NCI-H2196 treated with DMSO at 0.1 percent for 48 hours (cell line): ENCODE data around the gene AREL1.

ENCODE experiments used
- DNase-seq: peaks from one replicate; lab custom pipeline; 2025; ENCODE audit not compliant: unreplicated experiment; lab: John Stamatoyannopoulos, UW

AREL1 gene

DNA sequence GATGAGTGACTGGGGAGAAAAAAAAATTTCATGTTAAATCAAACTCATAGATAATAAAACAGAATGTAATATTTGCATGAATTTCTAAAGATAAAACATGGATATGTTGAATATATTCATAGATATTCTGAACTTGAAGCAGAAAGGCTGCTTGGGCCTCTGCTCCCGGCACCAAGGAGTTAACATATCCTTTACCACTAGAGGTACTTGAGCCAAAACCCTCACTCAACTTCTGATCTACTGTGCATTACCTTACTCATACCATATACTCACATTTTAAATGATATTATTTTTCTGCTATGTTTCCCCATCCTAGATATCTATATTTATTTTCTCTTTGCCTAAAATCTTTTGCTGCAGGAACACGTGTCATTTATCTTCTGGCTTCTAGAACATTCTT is 14.9 kb downstream of the AREL1 start:
- no peak for DNase-seq

DNA sequence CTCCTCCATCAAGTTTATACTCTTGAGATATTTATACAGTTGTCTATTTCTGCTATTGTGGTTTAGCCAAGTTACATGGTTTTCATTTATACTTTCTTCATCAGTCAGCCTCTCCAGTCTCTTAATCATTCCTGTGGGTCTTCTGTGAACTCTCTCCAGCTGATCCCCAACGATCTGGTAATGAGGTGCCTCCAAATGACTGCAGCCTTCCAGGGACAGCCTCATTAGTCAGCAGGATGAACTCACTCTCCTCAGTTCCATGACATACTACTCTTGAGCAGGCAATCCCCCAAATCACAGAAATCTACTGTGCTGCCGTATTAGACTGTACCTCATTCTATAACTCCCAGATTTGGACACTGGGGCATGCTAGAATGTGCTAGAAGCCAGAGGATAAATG is 15.3 kb downstream of the AREL1 start:
- DNase-seq: no peak

DNA sequence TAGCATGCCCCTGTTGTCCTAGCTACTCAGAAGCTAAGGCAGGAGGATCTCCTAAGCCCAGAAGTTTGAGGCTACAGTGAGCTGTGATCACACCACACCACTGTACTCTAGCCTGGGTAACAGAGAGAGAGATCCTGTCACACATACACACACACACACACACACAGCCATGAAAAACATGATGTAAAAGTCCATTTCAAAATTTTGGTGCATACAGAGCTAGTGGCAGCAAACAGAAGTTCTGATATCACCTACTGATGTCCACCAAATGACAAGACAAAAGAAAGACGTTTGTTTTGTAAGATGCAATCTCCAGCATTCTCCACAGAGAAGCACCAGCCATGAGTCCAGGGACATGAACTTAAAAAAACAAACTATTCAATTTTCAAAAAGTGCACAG is 15.9 kb downstream of the AREL1 start:
- no peak for DNase-seq

DNA sequence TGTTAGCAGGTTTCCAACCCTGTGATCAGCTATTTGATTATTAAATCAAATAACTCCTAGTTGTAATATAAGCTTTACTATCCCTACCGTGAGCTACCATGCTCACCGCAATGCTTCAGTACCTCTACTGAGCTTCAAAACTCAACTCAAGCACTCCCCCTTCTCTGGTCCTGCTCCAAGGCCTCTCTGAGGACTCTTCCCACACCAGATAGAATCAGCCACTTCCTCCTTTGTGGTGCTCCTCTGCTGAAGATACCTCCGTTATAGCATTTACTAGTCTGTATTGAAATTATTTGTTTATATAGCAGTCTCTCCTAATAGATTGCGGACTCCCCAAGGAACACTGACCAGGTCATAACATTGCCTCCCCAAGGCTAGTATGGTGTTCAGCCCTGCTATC is 17.5 kb downstream of the AREL1 start:
- DNase-seq: no peak

DNA sequence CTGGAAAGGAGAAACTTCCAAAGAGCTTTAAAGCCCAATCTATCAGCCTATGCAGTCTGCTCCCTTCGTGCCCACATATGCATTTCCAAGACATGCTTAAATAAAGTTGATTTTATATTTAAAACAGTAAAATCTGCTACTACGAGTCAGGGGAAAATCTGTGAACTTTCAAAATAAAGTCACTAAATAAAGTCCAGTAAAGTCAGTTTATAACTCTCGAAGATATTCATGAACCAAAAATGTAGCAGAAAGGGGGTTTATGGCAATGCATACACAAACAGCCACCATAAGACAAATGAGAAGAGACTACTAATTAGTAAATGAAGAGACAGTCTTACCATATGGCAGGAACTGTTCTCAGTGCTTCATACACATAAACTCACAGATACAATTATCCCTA is 19.7 kb downstream of the AREL1 start:
- DNase-seq: no peak

DNA sequence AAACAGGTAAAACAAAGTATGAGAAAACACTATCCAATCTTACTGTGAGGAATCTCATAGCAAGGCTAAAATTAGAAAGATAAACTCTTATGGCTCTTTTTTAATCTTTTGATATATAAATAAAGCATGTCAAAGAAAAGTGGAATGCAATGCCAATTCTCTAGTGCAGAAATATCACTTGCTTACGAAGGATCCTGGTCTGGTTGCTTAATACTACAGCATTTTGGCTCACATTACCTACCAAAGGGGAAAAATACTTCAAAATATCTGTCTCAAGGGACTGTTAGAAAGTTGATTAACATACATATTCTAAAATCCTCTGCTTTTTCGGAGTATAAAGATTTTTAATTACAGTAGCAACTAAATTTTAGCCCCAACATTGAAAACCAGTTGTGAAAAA is 21.4 kb downstream of the AREL1 start:
- no peak for DNase-seq

DNA sequence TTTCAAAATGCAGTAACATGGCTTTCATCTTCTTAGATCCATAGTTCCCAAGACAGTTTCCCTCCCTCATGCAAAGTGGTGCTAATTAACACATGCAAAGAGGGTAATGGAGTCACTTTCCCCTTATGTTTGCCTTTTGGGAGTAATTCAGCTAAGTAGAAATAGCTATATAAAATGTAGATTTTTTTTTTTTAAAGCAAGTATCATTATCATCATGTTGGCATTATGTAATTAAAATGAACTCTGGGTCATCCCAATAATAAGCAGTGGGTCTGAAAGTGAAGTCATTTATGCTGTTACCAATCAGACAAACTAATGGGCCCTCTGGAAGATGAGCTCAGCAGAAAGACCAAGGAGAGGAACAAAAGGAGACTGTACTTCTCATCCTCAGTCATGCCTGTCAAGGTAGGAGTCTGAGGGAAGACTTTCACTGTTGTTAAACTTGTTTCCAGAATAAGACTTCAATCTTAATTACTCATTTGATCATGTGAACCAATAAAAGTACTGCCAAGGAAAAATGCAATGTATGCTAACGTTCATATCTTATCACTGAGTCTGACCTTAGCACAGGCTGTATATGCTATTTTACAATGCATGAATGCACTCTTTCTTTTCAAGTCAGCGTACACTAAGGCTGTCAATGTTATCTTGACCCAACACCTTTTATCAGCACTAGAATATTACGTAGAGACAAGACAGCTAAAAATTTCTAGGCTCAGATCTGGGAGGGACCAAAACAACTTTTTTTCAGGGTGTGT is 26.8 kb downstream of the AREL1 start:
- no peak for DNase-seq

DNA sequence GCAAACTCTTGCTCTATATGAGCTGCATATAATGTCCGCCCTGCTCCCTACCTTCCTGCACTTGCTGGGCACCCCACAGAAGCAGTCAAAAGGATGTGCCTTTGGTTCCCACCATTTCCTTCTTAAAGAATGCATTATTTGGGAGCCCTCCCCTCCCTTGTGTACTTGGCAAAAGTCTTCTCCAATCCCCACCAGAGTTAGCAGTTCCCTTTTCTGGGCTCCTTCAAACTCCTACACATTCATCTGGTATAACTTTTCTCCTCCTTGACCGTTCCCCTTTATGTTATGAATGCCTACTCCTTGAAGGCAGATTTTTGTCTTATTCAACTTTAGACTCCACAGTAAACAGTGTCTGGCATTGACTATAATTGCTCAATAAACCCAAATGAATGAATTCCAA is 27.8 kb downstream of the AREL1 start:
- no peak for DNase-seq

DNA sequence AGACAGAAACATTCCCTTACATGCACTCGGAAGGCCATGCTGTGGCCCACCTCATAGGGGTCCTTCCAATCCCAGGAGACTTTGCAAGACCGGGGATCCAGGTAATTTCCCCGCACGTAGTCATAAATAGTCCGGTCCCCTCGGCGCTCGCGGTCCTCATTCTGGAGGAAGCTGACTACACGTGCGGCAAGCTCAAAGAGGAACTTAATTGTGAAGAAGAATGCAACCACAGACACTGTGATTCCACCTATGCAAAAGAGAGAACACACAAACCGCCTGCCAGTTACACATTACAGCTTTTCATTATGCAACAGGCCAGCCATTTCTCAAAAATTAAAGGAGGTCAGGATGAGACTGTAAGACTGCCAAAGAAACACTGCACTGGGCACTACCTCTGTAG is 28.4 kb downstream of the AREL1 start:
- DNase-seq: no peak

DNA sequence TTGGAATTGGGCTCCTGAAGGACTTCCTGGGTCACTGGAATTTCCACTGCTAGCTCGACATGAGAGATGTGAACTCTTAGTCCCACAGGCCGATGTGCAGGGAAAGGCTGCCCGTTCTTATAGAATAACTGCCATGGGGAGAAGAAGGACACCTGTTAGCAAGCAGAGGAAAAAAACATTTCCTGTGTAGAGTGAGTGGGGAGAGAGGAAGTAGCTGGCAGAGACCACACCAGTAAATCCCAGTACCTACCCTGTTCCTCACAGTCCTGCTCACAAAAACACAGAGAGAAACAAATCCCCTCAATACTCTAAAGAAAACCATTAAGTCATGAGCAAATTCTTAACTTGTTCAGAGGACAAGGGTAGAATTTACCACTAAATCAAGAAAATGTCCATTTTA is 29.5 kb downstream of the AREL1 start:
- DNase-seq: no peak

DNA sequence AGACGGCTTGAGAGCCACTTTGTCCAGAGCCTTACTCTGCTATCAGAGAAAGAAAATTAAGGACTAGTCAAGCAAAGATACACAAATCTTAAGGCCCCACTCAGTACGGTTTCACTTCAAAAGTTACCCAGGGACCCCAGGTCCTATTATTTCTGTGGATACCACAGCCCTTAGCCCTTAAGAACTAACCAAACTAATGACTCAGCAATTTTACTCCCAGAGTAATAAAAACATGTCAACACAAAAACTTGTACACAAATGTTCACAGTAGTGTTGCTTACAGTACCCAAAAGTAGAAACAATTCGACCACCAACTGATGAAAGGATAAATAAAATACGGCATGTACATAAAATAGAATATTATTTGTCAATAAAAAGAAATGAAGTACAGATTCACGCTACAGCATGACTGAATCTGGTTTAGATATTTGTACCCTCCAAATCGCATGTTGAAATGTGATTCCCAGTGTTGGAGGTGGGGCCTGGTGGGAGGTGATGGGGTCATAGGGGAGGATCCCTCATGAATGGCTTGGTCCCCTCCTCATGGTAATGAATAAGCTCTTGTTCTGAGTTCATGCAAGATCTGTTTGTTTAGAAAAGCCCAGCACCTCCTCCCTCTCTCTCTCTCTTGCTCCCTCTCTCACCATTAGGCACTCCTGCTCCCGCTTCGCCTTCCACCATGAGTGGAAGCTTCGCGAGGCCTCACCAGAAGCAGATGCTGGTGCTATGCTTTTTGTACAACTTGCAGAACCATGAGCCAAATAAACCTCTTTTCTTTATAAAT is 30.5 kb downstream of the AREL1 start:
- DNase-seq: no peak

DNA sequence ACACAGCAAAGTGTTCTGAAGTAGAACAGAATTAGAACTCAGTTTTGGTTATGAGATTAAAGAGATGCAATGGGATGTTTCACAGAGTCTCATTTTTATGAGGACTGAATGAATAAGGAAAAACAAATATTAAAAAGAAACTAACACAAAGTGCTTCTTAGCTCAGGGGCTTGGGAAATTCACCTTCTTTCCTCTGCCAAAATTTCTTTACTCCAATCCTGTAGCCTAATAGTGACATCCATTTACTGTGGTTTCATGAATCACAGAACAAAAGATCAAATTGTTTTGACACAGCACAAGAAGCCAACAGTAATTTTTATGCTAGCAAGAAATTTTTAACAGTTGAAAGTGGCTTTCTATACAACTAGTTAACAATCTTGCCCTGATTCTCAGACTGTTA is 37.7 kb downstream of the AREL1 start:
- DNase-seq: no peak

DNA sequence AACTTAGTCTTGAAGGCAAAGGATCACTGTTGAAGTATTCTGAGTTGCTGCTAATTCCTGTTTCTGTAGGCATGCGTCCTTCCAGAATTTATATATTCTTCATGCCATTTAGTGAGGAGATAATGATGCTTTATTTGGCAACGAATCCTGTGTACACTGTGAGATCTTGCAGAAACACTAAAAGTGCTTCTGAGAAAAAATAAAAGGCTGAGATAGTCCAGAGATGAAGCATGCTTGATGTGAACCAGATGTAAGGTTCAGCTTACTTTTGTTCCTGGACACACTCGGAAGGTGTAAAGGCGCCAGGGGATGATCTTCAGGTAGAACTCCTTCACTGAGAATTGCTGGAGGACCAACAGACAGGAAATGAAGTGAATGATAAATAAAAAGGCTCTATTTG is 39.1 kb downstream of the AREL1 start:
- no peak for DNase-seq

DNA sequence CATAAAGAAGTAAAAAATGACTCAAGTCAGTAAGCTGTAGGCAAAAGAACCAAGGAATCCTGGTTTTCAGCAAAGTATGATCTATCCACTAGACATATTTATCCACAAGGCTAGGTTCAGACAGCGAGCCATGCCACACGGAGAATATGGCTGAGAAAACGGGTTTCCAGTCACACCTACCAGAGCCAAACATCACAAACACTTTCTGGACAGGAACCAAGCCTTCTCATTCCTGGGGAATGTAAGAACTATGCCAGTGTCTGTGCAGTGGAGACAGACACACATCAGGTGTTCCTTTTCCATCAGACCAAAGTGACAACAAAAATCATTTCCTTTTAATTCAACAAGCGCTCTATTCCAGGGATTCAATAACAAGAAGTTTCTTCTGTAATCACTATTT is 41.1 kb downstream of the AREL1 start:
- DNase-seq: no peak

DNA sequence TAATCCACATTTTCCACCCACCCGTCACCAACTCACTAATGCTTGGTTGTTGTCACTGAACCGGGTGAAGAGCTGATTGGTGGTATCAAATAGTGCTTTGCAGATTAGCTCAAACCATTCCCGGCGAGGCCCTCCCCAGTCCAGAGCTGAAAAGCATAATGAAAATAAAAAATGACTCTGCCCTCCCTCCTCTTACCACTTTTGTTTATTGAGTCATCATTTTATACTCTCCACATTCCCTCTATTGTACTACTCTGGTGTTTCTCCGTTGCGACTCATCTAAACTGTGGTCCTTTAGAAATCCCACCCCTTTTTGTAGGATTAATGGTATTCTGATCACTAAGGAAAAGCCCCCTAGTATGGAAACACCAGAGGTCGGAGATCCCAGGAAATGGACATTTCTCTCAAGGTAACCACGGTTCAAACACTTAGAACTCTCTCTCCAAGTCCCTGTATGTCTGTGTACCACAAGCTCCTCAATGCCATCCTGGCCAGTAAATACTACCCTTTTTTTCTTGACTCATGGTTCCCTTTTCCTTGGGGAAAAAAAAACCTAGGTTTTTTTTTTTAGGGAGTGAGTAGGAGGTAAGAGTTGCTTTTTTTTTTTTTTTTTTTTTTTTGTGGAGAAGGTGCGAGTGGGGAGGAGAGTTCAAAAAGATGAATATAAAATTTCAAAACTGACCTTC is 42.0 kb downstream of the AREL1 start:
- DNase-seq: no peak

DNA sequence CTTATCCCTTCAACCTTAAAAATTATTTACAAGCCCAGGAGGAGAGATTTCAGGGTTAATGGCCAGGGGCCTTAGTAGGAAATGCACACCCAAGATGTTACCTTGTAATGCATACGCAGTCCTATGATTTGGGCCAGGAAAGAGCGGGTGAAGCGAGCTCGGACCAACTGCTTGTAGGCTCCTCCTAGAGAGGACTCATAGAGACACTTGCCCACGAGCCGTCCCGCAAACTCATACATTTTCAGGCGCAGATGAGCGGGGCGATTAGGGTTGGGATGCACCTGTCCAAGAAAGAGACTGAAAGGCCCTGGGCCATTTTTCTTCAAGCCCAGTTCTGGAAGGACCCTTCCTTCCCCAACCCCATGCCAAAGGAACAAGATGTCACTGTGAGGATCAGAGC is 43.0 kb downstream of the AREL1 start:
- no peak for DNase-seq

DNA sequence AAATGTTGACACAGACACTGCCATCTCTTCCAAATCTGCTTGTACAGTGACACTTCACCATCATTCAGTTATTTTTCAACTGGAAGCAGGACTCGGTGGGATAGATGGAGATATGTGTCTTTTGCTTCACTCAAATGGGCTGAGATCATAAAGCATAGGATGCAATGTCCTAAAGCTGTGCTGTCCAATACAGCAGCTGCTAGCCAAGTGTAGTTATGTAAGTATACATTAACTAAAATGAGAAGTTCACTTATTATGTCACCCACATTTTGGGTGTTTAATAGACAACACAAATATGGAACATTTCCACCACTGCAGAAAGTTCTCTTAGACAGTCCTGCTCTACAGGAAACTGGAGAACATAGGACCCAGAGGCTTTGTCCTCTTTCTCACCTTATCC is 43.6 kb downstream of the AREL1 start:
- no peak for DNase-seq

DNA sequence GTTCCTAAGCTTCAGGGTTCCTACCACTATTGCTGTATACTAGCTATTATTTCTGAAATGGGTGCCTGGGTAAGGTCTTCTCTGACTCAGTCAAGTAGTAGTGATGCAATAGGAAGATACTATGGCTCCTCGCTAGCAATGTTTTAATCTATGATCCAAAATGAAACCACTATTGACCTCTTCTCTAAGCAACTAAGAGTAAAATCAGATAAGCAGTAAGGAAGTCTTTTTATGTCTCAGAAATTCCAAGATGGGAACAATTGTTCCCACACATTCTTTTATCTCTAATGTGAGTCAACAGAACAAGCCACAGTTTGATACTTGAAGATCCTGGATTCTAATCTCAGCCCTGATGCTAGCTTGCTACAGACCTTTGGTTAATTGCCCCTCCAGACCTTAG is 45.1 kb downstream of the AREL1 start:
- DNase-seq: no peak

DNA sequence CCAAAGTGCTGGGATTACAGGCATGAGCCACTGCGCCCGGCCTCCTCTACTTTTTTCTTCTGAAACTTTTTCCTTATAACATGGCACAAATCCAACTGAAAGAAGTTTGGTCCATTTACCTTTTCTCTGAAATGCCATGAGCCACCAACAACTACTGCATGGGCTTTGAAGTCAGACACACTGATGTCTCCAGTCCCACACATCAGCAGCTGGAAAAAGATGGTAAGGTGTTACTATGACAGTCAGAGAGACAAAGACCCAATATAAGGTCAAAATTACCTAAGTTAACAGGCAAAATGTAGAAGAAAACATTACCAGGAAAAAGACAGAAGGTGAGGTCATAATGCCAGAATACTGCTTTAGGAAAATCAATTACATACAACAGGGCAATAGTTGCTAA is 48.2 kb downstream of the AREL1 start:
- DNase-seq: no peak

DNA sequence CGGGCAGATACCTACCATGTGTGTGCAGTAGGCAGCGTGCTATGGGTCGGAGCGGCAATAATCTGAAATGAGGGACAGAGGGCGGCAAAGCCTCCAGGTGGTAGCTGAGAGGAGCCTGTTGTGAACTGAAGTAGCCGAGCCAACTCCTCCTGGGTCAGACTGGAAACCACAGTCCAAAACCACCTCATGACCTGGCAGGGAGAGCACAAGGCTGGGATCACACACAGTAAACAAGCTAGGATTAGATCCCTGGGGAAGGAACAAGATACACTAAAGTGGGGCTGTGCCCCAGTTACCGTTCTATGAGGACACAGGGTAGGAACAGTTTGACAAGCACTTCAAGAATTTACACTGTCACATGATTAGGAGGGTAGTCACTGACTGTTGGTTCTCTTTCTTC is 49.0 kb downstream of the AREL1 start:
- no peak for DNase-seq

DNA sequence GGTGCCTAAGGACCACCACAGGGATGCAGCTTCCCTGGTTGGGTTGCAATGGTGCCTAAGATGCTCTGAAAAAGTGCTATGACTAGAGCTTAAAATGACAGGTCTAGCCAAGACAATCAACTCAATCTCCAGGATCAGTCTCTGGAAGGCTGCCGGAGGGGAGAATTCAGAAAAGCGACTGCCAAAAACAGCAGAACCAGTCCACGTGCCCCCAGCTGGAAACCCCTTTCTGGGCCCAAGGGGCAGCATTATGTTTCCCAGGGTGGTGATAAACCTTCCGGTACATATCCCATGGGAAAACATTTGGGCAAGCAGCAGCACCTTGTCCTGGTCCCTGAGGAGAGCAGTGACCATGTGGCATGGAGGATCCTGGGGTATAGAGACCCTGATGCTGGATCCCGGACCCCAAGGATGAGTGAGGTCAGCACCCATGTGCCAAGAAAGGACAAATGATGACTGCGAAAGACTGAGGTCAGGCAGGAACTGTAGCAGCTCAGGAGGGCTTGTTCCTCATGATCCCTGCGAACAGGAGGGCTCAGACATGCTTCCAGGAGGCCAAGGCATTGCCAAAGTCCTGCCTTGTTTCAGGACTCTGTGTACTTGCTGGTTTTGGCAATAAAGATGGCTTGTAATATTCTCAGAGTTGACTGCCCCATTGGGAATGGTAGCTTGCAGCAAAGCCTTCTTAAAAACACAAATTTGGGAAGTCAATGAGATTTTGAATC is 51.0 kb downstream of the AREL1 start:
- no peak for DNase-seq

DNA sequence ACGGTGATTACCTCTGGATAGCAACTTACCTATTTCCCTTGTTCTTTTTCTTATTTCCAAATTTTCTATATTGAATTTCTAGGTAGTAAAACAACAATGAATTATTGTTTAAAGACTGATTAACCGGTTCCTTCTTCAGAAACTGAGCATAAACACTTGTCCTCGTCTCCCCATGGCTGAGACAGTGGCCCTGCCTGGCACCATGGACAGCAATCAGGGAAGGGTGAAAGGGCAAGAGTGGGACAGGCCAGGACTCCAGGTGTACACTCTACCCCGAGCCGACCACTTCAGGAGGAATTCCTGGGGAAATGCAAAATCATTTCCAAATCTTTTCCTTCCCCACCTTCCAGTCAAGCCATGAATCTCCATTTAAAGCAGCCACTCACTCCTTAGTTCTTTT is 52.0 kb downstream of the AREL1 start:
- no peak for DNase-seq
